ENCODE results near the gene C10orf53. TPM values are rescaled to one million over a fixed set of nuclear protein-coding genes. Genes with fewer than 3 reads are reported as not detected.

Gene C10orf53
- total and polyA plus RNA-seq, 2 of the 4 experiments (the other 2 are of a cell fraction): not detected

DNA sequence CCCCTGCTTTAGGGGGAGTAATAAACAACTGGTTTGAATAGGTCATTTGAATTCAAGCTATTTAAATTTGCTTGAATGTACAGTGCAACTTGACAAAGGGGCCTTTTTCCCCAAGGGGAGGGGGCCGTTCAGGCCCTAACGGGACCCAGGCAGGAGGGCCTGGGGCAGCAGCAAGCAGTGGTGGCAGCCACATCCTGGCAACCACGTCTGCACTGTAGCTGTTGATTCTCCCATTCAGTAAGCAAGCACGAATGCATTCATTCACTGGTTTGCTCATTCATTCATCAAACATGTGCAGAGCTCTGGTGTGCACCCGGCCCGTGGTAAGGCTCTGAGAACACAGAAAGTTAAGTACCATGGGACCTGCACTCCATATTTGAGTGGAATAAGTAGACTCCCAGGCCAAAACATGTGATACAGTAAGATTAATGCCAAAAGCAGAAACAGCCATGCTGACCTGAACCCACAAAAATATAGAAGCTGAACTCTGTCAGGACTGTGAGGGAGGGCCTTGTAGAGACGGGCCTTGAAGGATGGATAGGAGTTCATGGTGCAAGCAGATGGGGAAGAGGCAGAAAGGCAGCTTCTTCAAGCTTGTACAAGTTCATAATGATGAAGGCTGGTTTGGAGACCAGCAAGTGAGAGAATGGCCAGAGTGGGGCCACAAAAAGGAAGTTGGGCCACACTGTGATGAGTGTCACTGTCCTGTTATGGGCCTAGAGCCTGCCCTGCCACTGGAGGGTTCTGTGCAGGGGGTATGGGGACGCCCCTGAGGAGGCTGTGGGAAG, 29.3 kb upstream of the C10orf53 start:
- 6% methylated on average over 5 of the region's 8 CpGs; no CpG with 5 or more reads in 1 of the 2 experiments for WGBS, 2 experiments (ENCODE audit: extremely low coverage in 2 of 2, insufficient read length in 1 of 2)
- no peak overlapping the region for H3K4ac ChIP-seq (ENCODE audit: low read depth, low read length)
- POLR2A ChIA-PET (ENCODE audit: unreplicated experiment): interaction anchor here (0.7 kb wide), 1 partner anchor 125 kb away, joined by 26 read pairs; no protein-coding TSS in a partner anchor

More for the DNA sequence above, 29.3 kb upstream of the C10orf53 start:
- H2BK15ac ChIP-seq (ENCODE audit: low read depth, low read length): no peak overlapping the region
- H4K5ac ChIP-seq (ENCODE audit: low read depth, low read length): no peak overlapping the region
- H3K27me3 ChIP-seq (ENCODE audit: control insufficient read depth, insufficient read depth, low read length): peaks cover 11% of the 10 kb centered on the region
- BruUV-seq (replicated peaks): no TSS peak
- no peaks in the 10 kb centered on the region for H3K9me1 ChIP-seq (ENCODE audit: insufficient read depth, low read length)
- H3K9me3 ChIP-seq (ENCODE audit: control insufficient read depth, insufficient read depth, low read length): no peaks in the 10 kb centered on the region
- in situ Hi-C loops (cut with MboI; ENCODE audit: low sequenced_read_pairs) (no loop called here), dilution Hi-C loops (cut with HindIII; ENCODE audit: low sequenced_read_pairs, unreplicated experiment) (no loop called here), intact Hi-C loops (cut with micrococcal nuclease) (no loop called here)
- H3K4me3 ChIP-seq (ENCODE audit: insufficient read depth, low read depth, low read length): no peak overlapping the region
- H4K8ac ChIP-seq (ENCODE audit: low read depth in 2 of 2, low read length in 2 of 2): no peak overlapping the region
- H2AFZ ChIP-seq (replicated peaks; ENCODE audit: low read length, poor library complexity): no peak overlapping the region
- no peak overlapping the region for H3K14ac ChIP-seq (replicated peaks; ENCODE audit: low read depth, low read length)
- H3K23ac ChIP-seq (ENCODE audit: low read depth, low read length): no peak overlapping the region
- DNase-seq (no peak), ATAC-seq (ENCODE audit: low read depth) (no peak)
- no peak overlapping the region for H2AK5ac ChIP-seq (ENCODE audit: low read depth, low read length)
- H4K20me1 ChIP-seq (ENCODE audit: insufficient read depth, low read length): no peaks in the 10 kb centered on the region
- no peak overlapping the region for H3K18ac ChIP-seq (ENCODE audit: low read depth, low read length)
- H3K4me1 ChIP-seq (ENCODE audit: control insufficient read depth, insufficient read depth, low read length): no peaks in the 10 kb centered on the region
- H3K4me2 ChIP-seq (ENCODE audit: low read depth, low read length): no peak overlapping the region
- no peaks in the 10 kb centered on the region for H3K36me3 ChIP-seq (ENCODE audit: control insufficient read depth, insufficient read depth, low read length)
- no peak for TF ChIP-seq RCOR1 (IDR thresholded peaks at IDR 0.05; ENCODE audit: insufficient replicate concordance, low read length)
- TF ChIP-seq, protein P1, sequence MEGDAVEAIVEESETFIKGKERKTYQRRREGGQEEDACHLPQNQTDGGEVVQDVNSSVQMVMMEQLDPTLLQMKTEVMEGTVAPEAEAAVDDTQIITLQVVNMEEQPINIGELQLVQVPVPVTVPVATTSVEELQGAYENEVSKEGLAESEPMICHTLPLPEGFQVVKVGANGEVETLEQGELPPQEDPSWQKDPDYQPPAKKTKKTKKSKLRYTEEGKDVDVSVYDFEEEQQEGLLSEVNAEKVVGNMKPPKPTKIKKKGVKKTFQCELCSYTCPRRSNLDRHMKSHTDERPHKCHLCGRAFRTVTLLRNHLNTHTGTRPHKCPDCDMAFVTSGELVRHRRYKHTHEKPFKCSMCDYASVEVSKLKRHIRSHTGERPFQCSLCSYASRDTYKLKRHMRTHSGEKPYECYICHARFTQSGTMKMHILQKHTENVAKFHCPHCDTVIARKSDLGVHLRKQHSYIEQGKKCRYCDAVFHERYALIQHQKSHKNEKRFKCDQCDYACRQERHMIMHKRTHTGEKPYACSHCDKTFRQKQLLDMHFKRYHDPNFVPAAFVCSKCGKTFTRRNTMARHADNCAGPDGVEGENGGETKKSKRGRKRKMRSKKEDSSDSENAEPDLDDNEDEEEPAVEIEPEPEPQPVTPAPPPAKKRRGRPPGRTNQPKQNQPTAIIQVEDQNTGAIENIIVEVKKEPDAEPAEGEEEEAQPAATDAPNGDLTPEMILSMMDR (conservative IDR thresholded peaks at IDR 0.05; ENCODE audit: low read depth, low read length): no peak
- TF ChIP-seq RFX5 (IDR thresholded peaks at IDR 0.05; ENCODE audit: low read depth, low read length): no peak
- TF ChIP-seq MXI1 (IDR thresholded peaks at IDR 0.05; ENCODE audit: borderline replicate concordance, low read depth, low read length): no peak
- no peak for TF ChIP-seq CHD1 (IDR thresholded peaks at IDR 0.05; ENCODE audit: low read depth, low read length)
- no peak overlapping the region for H3K27ac ChIP-seq (ENCODE audit: insufficient read depth, low read length)
- H2BK20ac ChIP-seq (ENCODE audit: low read depth, low read length): no peak overlapping the region
- no peak overlapping the region for H2BK120ac ChIP-seq (ENCODE audit: low read depth, low read length)
- no peak overlapping the region for H2BK5ac ChIP-seq (ENCODE audit: low read depth, low read length, poor library complexity, severe bottlenecking)
- H4K91ac ChIP-seq (ENCODE audit: insufficient read depth, low read depth, low read length): no peak overlapping the region
- no peak overlapping the region for H2AK9ac ChIP-seq (replicated peaks; ENCODE audit: low read depth, low read length, poor library complexity)
- H3K9ac ChIP-seq (ENCODE audit: low read depth, low read length): no peak overlapping the region
- H3K56ac ChIP-seq (ENCODE audit: extremely low read depth, insufficient read depth, low read length): no peak overlapping the region
- H3K79me1 ChIP-seq (ENCODE audit: low read depth in 1 of 2, low read length in 2 of 2): no peaks in the 10 kb centered on the region
- CTCF ChIA-PET: no interaction called here

All from IMR-90 (cell line).